ENCODE measurements around the gene KLHL6.
"Not testable (repeated sequence)": the region's sequence is repeated elsewhere in the genome, so short reads cannot be mapped to it uniquely, and the experiment has no call there.

Gene KLHL6

GRCh38 chr3:183442994-183443393, 112.5 kb downstream of the KLHL6 start:
- no peaks in the 10 kb centered on the region for H3K36me3 ChIP-seq (ENCODE audit: insufficient read depth, low read length)
- H3K4me3 ChIP-seq (ENCODE audit: low read length): no peak overlapping the region
- H3K27ac ChIP-seq (ENCODE audit: low read depth, low read length): no peak overlapping the region
- H3K9ac ChIP-seq (ENCODE audit: low read depth, low read length): no peak overlapping the region
- 71% methylated on average over 1 of the region's 1 CpG for WGBS
- H3K4me1 ChIP-seq (ENCODE audit: insufficient read depth, low read length): no peaks in the 10 kb centered on the region
- H3K27me3 ChIP-seq (ENCODE audit: insufficient read depth, low read length): no peaks in the 10 kb centered on the region
- peaks cover 26% of the 10 kb centered on the region for H3K9me3 ChIP-seq (ENCODE audit: insufficient read depth, low read depth, low read length)

- peaks cover 26% of the 10 kb centered on the region for H3K9me3 ChIP-seq (ENCODE audit: insufficient read depth, low read depth, low read length)
- 100% methylated on average over 3 of the region's 3 CpGs for WGBS
- not testable (repeated sequence) for H3K36me3 ChIP-seq (ENCODE audit: insufficient read depth, low read length); H3K4me3 ChIP-seq (ENCODE audit: low read length); H3K27me3 ChIP-seq (ENCODE audit: insufficient read depth, low read length); H3K9ac ChIP-seq (ENCODE audit: low read depth, low read length); H3K27ac ChIP-seq (ENCODE audit: low read depth, low read length)
- peaks cover 11% of the 10 kb centered on the region for H3K4me1 ChIP-seq (ENCODE audit: insufficient read depth, low read length)
Observed at GRCh38 chr3:183440521-183440920, 115.0 kb downstream of the KLHL6 start.

DNA sequence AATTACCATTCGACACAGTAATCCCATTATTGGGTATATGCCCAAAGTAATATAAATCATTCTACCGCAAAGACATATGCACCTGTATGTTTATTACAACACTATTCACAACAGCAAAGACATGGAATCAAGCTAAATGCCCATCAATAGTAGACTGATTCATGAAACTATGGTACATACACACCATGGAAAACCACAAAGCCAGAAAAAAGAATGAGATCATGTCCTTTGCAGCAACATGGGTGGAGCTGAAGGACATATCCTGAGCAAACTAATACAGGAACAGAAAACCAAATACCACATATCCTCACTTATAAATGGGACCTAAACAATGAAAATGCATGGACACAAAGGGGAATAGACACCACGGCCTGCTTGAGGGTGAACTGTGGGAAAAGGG, 116.0 kb downstream of the KLHL6 start:
- no peak overlapping the region for H3K9ac ChIP-seq (ENCODE audit: low read depth, low read length)
- no peak overlapping the region for H3K27ac ChIP-seq (ENCODE audit: low read depth, low read length)
- 98% methylated on average over 3 of the region's 3 CpGs for WGBS
- H3K9me3 ChIP-seq (ENCODE audit: insufficient read depth, low read depth, low read length): peaks cover 18% of the 10 kb centered on the region
- no peak overlapping the region for H3K4me3 ChIP-seq (ENCODE audit: low read length)
- H3K36me3 ChIP-seq (ENCODE audit: insufficient read depth, low read length): no peaks in the 10 kb centered on the region
- H3K4me1 ChIP-seq (ENCODE audit: insufficient read depth, low read length): peaks cover 21% of the 10 kb centered on the region
- no peaks in the 10 kb centered on the region for H3K27me3 ChIP-seq (ENCODE audit: insufficient read depth, low read length)

- 89% methylated on average over 1 of the region's 1 CpG for WGBS
Observed at GRCh38 chr3:183438735-183439134, 116.8 kb downstream of the KLHL6 start.

DNA sequence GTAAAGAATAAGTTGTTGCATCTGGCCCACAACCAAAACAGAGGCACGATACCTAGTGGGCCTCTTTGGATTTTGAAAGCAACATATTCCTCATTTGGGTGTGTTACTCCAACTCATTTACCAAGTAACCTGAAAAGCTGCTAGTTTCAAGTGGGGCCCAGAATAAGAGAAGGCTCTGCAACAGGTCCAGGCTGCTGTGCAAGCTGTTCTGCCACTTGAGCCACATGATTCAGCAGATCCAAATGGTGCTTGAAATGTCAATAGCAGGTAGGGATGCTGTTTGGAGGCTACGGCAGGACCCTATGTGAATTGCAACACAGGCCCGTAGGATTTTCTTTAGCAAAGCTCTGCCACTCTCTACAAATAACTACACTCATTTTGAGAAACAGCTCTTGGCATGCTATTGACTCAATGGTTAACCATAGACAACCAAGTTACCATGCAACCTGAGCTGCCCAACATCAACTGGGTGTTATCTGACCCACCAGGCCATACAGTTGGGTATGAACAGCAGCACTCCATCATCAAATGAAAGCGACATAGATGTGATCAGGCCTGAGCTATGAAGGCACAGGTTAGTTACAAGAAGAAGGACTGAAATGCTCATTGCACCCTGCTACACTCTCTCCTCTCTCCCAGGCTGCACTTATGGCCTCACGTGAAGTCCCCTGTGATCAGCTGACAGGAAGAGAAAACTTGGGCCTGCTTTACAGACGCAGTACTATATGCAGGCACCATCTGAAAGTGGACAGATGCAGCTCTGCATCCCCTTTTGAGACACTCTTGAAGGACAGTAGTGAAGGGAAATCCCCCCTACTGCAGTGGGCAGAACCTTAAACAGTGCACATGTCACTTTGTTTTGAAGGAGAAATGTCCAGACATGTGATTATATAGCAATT, 117.6 kb downstream of the KLHL6 start:
- Histone ChIP-seq H3K27ac (ENCODE audit: low read depth, low read length) (no peak overlapping the region), H3K9me3 (ENCODE audit: insufficient read depth, low read depth, low read length) (peaks cover 2% of the 10 kb centered on the region), H3K4me3 (ENCODE audit: low read length) (no peak overlapping the region), H3K4me1 (ENCODE audit: insufficient read depth, low read length) (peaks cover 25% of the 10 kb centered on the region), H3K36me3 (ENCODE audit: insufficient read depth, low read length) (no peaks in the 10 kb centered on the region), H3K27me3 (ENCODE audit: insufficient read depth, low read length) (no peaks in the 10 kb centered on the region), H3K9ac (ENCODE audit: low read depth, low read length) (no peak overlapping the region)
- 96% methylated on average over 6 of the region's 6 CpGs for WGBS

More at GRCh38 chr3:183438735-183439134, 116.8 kb downstream of the KLHL6 start:
- no peak overlapping the region for H3K4me3 ChIP-seq (ENCODE audit: low read length)
- peaks cover 25% of the 10 kb centered on the region for H3K4me1 ChIP-seq (ENCODE audit: insufficient read depth, low read length)
- no peak overlapping the region for H3K27ac ChIP-seq (ENCODE audit: low read depth, low read length)
- no peak overlapping the region for H3K9ac ChIP-seq (ENCODE audit: low read depth, low read length)
- peaks cover 10% of the 10 kb centered on the region for H3K9me3 ChIP-seq (ENCODE audit: insufficient read depth, low read depth, low read length)
- H3K36me3 ChIP-seq (ENCODE audit: insufficient read depth, low read length): no peaks in the 10 kb centered on the region
- H3K27me3 ChIP-seq (ENCODE audit: insufficient read depth, low read length): no peaks in the 10 kb centered on the region

All from HUES64 (cell line).